SIG-M5 (cell line): ENCODE measurements around the gene RAPGEF4.

Experiments used
- DNase-seq: peaks from one replicate; lab custom pipeline; 2025; lab: John Stamatoyannopoulos, UW

Gene RAPGEF4

GRCh38 chr2:172861656-172862476 is 126.2 kb downstream of the RAPGEF4 start:
- no peak for DNase-seq

- DNase-seq: no peak
These were observed 127.7 kb downstream of the RAPGEF4 start for GRCh38 chr2:172863341-172863740.

- DNase-seq: no peak
These were observed 128.5 kb downstream of the RAPGEF4 start for GRCh38 chr2:172864182-172864581.

GRCh38 chr2:172865422-172865821 is 129.8 kb downstream of the RAPGEF4 start:
- DNase-seq: no peak

- no peak for DNase-seq
These were observed 134.2 kb downstream of the RAPGEF4 start for GRCh38 chr2:172869861-172870260.

GRCh38 chr2:172870396-172870795 is 134.8 kb downstream of the RAPGEF4 start:
- DNase-seq: no peak

- DNase-seq: no peak
These were observed 142.2 kb downstream of the RAPGEF4 start for GRCh38 chr2:172877826-172878225.

GRCh38 chr2:172878260-172878659 is 142.6 kb downstream of the RAPGEF4 start:
- DNase-seq: no peak

GRCh38 chr2:172884336-172884735 is 148.7 kb downstream of the RAPGEF4 start:
- no peak for DNase-seq

GRCh38 chr2:172885996-172886395 is 150.4 kb downstream of the RAPGEF4 start:
- no peak for DNase-seq

GRCh38 chr2:172887280-172887679 is 151.6 kb downstream of the RAPGEF4 start:
- no peak for DNase-seq

- no peak for DNase-seq
These were observed 153.3 kb downstream of the RAPGEF4 start for GRCh38 chr2:172888714-172889669.

GRCh38 chr2:172889768-172890430 is 154.3 kb downstream of the RAPGEF4 start:
- DNase-seq: no peak

- no peak for DNase-seq
These were observed 157.5 kb downstream of the RAPGEF4 start for GRCh38 chr2:172893111-172893510.

- DNase-seq: no peak
These were observed 158.0 kb downstream of the RAPGEF4 start for GRCh38 chr2:172893671-172894070.

- DNase-seq: no peak
These were observed 159.2 kb downstream of the RAPGEF4 start for GRCh38 chr2:172894689-172895387.

GRCh38 chr2:172896661-172897081 is 161.0 kb downstream of the RAPGEF4 start:
- DNase-seq: no peak

GRCh38 chr2:172900871-172901270 is 165.2 kb downstream of the RAPGEF4 start:
- DNase-seq: no peak

GRCh38 chr2:172901913-172902312 is 166.3 kb downstream of the RAPGEF4 start:
- DNase-seq: no peak

- DNase-seq: no peak
These were observed 168.6 kb downstream of the RAPGEF4 start for GRCh38 chr2:172904236-172904635.

- DNase-seq: no peak
These were observed 170.5 kb downstream of the RAPGEF4 start for GRCh38 chr2:172905937-172906811.
